ENCODE data around the gene RTCB. TPM values are rescaled to one million over a fixed set of nuclear protein-coding genes. Genes with fewer than 3 reads are reported as not detected.
A peak's percentile ranks its signal among the peaks of the same experiment; 100 is the strongest.
"Not testable (repeated sequence)": the region's sequence is repeated elsewhere in the genome, so short reads cannot be mapped to it uniquely, and the experiment has no call there.

Gene RTCB
- total RNA-seq, 1 experiment from 2014 or later, result 155 TPM

DNA sequence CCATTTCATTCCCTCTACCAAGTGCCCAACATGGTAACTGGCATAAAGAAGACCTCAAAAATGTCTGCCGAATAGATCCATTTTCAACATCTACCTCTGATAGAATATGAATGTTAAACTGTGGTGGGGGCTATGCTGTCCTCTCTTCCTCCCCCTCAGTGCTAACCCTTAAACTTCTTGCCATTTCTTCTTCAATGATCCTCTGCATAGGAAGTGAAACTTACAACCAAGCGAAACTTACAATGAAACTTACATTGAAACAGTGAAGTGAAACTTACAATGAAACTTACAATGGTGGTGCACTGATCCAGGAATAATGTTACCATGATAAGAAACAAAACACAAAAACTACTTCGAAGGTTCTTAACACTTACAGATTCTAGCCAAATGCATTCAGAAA, 4.7 kb downstream of the RTCB start:
- H3K4me3 ChIP-seq, result no peak overlapping the region
- H3K36me3 ChIP-seq, result peaks cover 39% of the 10 kb centered on the region
- no peaks in the 10 kb centered on the region for H3K27me3 ChIP-seq
- no peak for DNase-seq
- H3K9me3 ChIP-seq, result no peaks in the 10 kb centered on the region

- H3K36me3 ChIP-seq, result peaks cover 62% of the 10 kb centered on the region
- H3K9me3 ChIP-seq, result no peaks in the 10 kb centered on the region
- no peaks in the 10 kb centered on the region for H3K27me3 ChIP-seq
- no peak overlapping the region for H3K4me3 ChIP-seq
- DNase-seq, result no peak
These were observed 8.0 kb downstream of the RTCB start for GRCh38 chr22:32404021-32404420.

DNA sequence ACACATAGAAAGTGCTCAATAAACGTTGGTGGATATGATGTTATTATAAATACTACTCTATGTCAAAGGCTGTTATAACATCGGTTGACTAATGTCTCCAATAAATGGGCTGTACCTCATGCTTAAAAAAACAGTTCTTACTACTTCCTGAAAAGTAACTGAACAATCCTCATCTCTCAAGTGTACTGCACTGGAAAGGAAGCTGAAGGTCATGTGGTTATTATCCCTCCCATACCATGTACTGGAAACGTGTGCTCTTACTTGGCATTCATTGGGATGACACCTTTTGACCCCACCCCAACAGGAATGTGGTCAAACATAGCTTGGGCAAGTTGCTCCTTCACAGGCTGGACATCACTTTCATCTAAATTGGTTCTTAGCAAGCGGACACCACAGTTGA, 10.6 kb downstream of the RTCB start:
- H3K9me3 ChIP-seq, result no peaks in the 10 kb centered on the region
- no peak overlapping the region for H3K4me3 ChIP-seq
- peaks cover 61% of the 10 kb centered on the region for H3K36me3 ChIP-seq
- no peaks in the 10 kb centered on the region for H3K27me3 ChIP-seq
- DNase-seq, result no peak

DNA sequence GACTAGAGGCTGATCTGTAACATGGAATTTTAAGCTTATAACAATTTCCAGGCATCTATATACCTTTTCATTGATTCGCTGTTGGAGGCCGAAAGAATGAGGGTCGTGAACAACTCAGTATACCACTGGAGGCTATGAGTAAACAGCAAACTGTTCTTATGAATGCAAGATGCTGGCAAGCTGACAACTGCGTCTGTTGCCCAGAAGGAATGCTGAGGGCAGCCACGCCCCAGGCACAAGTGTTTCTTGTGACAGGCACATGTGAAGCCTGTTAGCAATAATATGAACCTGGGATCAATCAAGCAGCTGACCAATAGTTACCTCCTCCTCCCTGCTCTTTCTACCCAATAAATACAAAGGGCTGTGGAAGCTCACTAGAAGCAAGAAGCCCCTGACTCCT, 15.3 kb downstream of the RTCB start:
- DNase-seq, result peak; percentile 13
- Histone ChIP-seq H3K36me3 (peaks cover 67% of the 10 kb centered on the region), H3K9me3 (no peaks in the 10 kb centered on the region), H3K27me3 (no peaks in the 10 kb centered on the region), H3K4me3 (no peak overlapping the region)

GRCh38 chr22:32396255-32396654, 15.8 kb downstream of the RTCB start:
- DNase-seq, result no peak
- Histone ChIP-seq H3K4me3 (no peak overlapping the region), H3K9me3 (no peaks in the 10 kb centered on the region), H3K27me3 (no peaks in the 10 kb centered on the region), H3K36me3 (peaks cover 62% of the 10 kb centered on the region)

GRCh38 chr22:32395107-32395506, 16.9 kb downstream of the RTCB start:
- DNase-seq, result no peak
- Histone ChIP-seq H3K27me3 (no peaks in the 10 kb centered on the region), H3K4me3 (no peak overlapping the region), H3K36me3 (peaks cover 65% of the 10 kb centered on the region), H3K9me3 (no peaks in the 10 kb centered on the region)

- Histone ChIP-seq H3K36me3 (peaks cover 37% of the 10 kb centered on the region), H3K4me3 (no peak overlapping the region), H3K27me3 (no peaks in the 10 kb centered on the region), H3K9me3 (no peaks in the 10 kb centered on the region)
- DNase-seq, result peak; percentile 6
These were observed 22.4 kb downstream of the RTCB start for GRCh38 chr22:32389685-32390084.

DNA sequence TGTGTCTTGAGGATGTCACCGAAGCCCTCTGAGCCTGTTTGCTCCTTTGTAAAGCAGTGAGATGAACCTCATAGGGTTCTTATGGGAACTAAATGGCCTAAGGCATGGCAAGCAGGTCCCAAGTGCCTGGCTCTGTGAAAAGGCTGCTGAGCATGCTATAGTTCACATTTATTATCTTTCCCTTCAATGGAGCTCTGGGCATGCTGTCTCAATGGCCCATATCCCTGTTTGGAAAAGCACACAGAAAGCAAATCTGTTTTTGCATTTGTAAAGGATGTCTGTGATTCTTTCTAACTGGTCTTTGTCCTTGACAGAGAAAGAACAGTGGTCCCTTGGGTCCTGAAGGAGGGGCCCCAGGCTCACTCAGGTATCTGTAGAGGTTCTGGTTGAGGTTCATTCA, 26.4 kb downstream of the RTCB start:
- no peak for DNase-seq

GRCh38 chr22:32380991-32381390, 31.1 kb downstream of the RTCB start:
- DNase-seq, result no peak
- Histone ChIP-seq H3K9me3 (no peaks in the 10 kb centered on the region), H3K4me3 (no peak overlapping the region), H3K36me3 (no peaks in the 10 kb centered on the region), H3K27me3 (no peaks in the 10 kb centered on the region)

More for the DNA sequence above, 26.4 kb downstream of the RTCB start:
- Histone ChIP-seq H3K36me3 (peaks cover 19% of the 10 kb centered on the region), H3K27me3 (no peaks in the 10 kb centered on the region), H3K9me3 (no peaks in the 10 kb centered on the region), H3K4me3 (no peak overlapping the region)

GRCh38 chr22:32378707-32379272, 33.3 kb downstream of the RTCB start:
- no peak overlapping the region for H3K4me3 ChIP-seq
- DNase-seq, result peak; percentile 43
- H3K27me3 ChIP-seq, result peaks cover 2% of the 10 kb centered on the region; the same call in 1 of the 2 replicates
- H3K36me3 ChIP-seq, result no peaks in the 10 kb centered on the region
- no peaks in the 10 kb centered on the region for H3K9me3 ChIP-seq

GRCh38 chr22:32376681-32377080, 35.4 kb downstream of the RTCB start:
- H3K27me3 ChIP-seq, result peaks cover 5% of the 10 kb centered on the region
- H3K4me3 ChIP-seq, result no peak overlapping the region
- DNase-seq, result no peak
- H3K9me3 ChIP-seq, result no peaks in the 10 kb centered on the region
- H3K36me3 ChIP-seq, result no peaks in the 10 kb centered on the region

- Histone ChIP-seq H3K4me3 (no peak overlapping the region), H3K36me3 (no peaks in the 10 kb centered on the region), H3K9me3 (no peaks in the 10 kb centered on the region), H3K27me3 (peaks cover 5% of the 10 kb centered on the region)
- DNase-seq, result no peak
These were observed 36.2 kb downstream of the RTCB start for GRCh38 chr22:32375678-32376450.

GRCh38 chr22:32364210-32364609, 47.8 kb downstream of the RTCB start:
- Histone ChIP-seq H3K9me3 (no peaks in the 10 kb centered on the region), H3K36me3 (no peaks in the 10 kb centered on the region), H3K4me3 (no peak overlapping the region), H3K27me3 (peaks cover 7% of the 10 kb centered on the region)
- no peak for DNase-seq

GRCh38 chr22:32361257-32361656, 50.8 kb downstream of the RTCB start:
- no peaks in the 10 kb centered on the region for H3K9me3 ChIP-seq
- H3K4me3 ChIP-seq, result no peak overlapping the region
- H3K36me3 ChIP-seq, result no peaks in the 10 kb centered on the region
- DNase-seq, result no peak
- H3K27me3 ChIP-seq, result peaks cover 7% of the 10 kb centered on the region

GRCh38 chr22:32360096-32360495, 52.0 kb downstream of the RTCB start:
- DNase-seq, H3K9me3 ChIP-seq, H3K36me3 ChIP-seq, H3K4me3 ChIP-seq, H3K27me3 ChIP-seq: not testable (repeated sequence)

GRCh38 chr22:32357567-32357966, 54.5 kb downstream of the RTCB start, which contains the start of gene RFPL3:
Gene RFPL3 (plus strand): TSS chr22:32357867. CDS start chr22:32358072, 205 bp downstream.
- not testable (repeated sequence) for DNase-seq, H3K9me3 ChIP-seq

DNA sequence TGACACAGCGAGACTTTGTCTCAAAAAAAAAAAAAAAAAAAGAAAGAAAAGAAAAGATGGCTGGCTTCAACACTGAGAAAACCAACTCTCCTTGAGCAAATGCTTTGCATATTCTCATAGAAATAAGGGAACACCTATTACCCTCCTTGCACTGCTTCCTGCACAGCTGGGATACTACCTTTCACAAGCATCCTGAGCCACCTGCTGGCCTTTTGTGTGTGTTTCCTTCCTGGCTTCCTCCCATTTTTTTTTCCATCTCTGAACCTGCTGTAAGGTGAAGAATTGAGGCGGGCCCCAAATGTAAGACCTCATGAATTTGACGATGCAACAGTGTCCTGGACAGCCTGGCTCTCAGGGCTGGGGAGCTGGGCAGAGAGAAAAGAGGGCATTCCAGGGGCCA, 56.3 kb downstream of the RTCB start:
- DNase-seq, result no peak
- H3K9me3 ChIP-seq, result no peaks in the 10 kb centered on the region
- H3K36me3 ChIP-seq, result no peaks in the 10 kb centered on the region
- no peaks in the 10 kb centered on the region for H3K27me3 ChIP-seq
- H3K4me3 ChIP-seq, result no peak overlapping the region

More at GRCh38 chr22:32357567-32357966, 54.5 kb downstream of the RTCB start, which contains the start of gene RFPL3:
- not testable (repeated sequence) for H3K4me3 ChIP-seq, H3K36me3 ChIP-seq, H3K27me3 ChIP-seq

All from MG63 (cell line).